GM12872 (cell line): ENCODE measurements around the gene ATAD3B.

Source experiments
- TF ChIP-seq, protein P1 (sequence below): IDR thresholded peaks from 3 replicates; pipeline ENCODE4 v1.5.1; 2011; ENCODE audit warnings: low read depth, mild to moderate bottlenecking, low read length, moderate library complexity; ENCODE audit not compliant: insufficient read depth

ATAD3B gene

DNA sequence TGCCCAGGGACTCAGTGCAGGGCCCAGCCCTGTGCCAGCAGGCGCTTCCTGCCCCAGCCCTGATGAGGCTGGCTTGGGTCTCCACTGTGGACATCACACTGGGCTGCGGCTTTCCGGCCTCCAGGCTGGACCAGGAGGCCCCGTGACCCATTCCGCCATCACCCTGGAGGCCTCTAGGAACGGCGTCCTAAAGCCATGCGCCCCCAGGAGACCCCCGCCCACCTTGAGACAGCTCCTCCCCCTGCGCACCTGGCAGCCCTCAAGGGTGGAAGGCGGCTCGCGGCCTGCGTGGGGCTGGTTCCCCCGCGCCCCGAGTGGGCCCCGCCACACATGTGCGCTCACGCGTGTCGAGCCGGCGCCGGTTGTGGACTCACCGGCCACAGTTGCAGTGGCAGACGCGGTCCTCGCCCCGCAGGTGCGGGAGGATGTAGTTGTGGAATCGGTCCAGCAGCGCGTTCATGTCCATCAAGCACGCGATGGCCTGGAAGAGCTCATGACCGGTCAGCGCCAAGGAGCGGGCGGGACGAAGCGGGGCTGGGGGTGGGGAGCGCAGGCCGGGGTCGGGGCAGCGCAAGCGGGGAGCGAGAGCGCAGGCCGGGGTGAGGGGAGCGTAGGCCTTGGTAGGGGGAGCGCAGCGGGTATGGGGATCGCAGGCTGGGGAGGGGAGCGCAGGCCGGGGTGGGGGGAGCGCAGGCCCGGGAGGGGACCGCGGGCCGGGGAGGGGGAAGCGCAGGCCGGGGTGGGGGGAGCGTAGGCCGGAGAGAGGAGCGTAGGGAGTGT, 67.9 kb downstream of the ATAD3B start:
- TF ChIP-seq, protein P1, sequence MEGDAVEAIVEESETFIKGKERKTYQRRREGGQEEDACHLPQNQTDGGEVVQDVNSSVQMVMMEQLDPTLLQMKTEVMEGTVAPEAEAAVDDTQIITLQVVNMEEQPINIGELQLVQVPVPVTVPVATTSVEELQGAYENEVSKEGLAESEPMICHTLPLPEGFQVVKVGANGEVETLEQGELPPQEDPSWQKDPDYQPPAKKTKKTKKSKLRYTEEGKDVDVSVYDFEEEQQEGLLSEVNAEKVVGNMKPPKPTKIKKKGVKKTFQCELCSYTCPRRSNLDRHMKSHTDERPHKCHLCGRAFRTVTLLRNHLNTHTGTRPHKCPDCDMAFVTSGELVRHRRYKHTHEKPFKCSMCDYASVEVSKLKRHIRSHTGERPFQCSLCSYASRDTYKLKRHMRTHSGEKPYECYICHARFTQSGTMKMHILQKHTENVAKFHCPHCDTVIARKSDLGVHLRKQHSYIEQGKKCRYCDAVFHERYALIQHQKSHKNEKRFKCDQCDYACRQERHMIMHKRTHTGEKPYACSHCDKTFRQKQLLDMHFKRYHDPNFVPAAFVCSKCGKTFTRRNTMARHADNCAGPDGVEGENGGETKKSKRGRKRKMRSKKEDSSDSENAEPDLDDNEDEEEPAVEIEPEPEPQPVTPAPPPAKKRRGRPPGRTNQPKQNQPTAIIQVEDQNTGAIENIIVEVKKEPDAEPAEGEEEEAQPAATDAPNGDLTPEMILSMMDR, result no peak

DNA sequence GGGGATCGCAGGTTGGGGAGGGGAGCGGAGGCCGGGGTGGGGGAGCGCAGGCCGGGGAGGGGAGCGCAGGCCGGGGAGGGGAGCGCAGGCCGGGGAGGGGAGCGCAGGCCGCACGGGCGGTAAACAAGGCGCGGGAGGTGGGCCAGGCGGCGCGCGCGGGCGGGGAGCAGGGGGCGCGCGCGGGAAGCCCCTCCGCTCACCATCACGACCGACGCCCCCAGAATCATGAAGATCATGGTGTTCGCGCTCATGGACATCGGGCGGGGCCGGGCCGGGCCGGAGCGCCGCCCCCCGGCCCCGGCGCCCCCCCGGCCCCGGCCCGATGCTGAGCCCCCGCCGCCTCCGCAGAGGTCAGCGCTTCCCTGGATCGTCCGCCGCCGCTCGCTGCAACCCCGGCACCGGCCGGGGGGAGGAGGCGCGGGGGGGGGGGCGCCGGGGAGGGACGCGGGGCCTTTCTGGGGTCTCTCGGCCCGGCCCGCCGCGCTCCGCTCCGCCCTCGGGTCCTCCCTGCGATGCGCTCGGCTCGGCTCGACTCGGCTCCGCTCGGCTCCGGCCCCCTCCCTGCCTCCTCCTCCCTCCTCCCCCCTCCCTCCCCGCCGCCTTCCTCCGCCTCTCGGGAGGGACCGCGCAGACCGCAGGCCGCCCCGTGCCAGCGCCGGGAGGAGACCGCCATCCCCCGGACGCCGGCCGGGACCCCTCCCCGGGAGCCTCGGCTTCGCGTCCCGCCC, 68.7 kb downstream of the ATAD3B start, which contains the start of gene TMEM240:
Gene TMEM240 (minus strand): TSS at position 535 of the 728 bp plus-strand sequence. CDS start 278 bp downstream, at position 257.
- TF ChIP-seq, protein P1, result no peak

DNA sequence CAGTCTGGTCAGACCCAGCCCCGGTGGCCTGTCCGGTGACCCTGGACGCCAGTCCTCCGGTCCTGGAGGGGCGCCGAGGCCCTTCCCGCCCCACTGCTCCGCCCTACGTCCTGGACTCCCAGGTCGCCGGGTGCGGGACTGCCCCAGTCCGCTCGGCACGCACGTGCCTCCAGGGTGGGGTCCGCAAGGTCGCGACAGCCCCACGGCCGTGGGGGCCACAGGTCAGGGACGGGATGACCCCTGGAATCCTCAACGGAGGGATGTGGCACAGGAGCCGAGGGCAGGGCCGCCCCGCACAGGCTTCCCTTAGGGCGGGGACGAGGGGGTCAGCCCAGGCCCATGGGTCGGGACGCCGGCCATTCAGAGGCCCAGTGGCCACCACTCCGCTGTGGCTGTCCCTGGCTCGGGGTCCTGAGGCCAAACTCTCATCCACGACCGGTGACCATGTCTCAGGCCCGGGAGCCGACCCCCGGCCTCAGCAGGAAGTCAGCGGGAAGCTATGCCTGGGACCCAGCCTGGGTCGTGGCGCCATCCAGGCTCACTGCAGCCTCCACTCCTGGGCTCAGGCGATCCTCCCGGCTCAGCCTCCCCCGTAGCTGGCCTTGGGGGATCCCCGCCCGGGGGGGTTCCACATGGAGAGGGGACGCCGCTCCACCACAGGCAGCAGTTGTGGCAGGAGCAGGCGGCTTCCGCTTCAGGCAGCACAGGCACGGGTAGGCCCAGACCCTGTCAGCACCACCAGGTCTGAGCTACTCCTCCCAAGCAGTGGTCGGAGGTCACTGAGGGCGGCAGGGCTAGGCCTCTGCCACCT, 69.5 kb downstream of the ATAD3B start:
- TF ChIP-seq, protein P1, result no peak

DNA sequence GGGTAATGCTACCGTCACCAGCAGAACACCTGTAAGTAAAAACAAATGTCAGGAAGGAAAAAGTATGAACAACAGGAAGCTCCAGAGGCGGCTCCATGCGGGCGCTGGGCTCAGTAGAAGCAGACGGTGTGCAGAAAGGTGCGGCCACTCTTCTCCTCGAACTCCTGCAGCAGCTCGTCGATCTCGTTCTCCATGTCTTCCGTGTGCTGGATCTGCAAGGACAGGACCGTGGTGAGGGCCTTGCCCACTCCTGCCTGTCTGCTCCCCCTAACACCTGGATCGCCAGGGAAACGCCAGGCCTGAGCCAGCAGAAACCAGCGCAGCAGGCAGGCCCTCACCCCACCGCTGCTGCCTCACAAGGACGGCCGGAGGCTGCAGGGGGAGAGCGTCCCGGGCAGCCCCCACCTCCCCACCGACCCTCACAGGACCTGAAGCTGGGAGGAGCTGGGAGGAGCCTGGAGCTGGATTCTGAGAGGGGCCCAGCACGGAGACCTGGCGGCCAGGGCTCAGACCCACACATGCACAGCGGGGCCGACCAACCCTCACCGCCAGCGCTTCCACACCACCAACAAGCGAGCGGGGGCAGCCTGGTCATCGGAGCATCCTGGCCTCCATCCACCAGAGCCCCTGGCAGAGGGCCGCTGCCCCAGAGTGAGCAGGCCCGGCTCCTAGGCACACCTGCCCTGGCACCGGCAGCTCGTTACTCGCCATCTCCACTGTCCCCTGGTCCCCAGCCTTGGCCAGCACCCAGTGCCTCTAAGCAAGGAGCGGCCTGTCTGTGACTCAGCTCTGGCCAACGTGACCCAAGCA, 70.6 kb downstream of the ATAD3B start:
- TF ChIP-seq, protein P1, result no peak

DNA sequence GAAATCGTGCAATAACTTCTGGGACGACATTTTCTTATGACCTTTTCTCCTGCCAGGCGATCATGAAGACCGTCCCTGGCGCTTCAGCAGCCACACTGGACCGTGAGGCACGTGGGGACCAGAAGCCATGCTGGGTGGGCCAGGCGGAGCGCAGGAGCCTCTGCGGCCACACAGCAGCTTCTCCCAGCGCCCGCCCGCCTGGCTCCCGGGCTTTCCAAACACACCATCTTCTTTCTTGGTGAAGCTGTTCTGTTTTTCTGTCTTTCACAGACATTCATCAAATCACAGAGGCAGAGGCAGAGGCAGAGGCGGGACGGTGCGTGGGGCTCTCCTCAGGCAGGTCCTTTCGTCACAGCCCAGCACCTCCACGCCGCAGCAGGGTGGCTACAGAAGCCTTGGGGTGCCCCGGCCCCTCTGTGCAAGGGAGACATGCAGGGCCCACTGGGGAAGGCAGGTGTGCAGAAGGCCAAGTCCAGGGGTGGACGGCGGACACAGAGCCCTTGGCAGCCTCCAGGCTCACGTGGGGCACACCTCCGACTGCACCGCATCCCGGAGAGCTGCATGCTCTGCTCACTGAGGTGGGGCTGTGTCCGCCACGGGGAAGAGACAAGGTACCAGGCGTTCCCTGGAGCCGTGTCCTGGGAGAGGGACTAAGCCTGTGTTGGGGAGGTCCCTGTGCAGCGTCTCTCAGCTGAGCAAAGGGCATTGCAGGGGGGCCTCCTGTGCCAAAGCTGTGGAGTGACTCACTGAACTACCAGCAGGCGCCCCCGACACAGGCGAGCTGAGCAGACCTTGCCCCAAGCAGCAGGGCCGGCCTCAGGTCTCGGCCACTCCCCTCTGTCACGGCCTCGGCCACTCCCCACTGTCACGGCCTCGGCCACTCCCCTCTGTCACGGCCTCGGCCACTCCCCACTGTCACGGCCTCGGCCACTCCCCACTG, 71.5 kb downstream of the ATAD3B start:
- TF ChIP-seq, protein P1, result no peak

DNA sequence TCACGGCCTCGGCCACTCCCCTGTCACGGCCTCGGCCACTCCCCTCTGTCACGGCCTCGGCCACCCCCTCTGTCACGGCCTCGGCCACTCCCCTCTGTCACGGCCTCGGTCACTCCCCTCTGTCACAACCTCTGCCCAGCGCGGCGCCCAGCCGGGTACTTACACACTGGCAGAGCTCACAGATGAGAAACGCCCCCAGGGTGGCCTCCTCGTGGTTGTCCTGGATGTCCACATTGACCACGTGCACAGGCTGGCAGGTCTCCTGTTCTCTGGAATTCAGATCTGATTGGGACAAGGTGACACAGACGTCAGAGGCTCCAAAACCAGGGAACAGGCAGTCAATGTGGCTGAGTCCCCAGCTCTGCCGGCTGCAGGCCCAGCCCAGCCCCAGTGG, 72.1 kb downstream of the ATAD3B start:
- TF ChIP-seq, protein P1, result no peak
